ENCODE results near the gene SIGLEC12. TPM values are rescaled to one million over a fixed set of nuclear protein-coding genes. Genes with fewer than 3 reads are reported as not detected.

The SIGLEC12 gene
- total RNA-seq, 1 experiment from 2014 or later, result not detected

DNA sequence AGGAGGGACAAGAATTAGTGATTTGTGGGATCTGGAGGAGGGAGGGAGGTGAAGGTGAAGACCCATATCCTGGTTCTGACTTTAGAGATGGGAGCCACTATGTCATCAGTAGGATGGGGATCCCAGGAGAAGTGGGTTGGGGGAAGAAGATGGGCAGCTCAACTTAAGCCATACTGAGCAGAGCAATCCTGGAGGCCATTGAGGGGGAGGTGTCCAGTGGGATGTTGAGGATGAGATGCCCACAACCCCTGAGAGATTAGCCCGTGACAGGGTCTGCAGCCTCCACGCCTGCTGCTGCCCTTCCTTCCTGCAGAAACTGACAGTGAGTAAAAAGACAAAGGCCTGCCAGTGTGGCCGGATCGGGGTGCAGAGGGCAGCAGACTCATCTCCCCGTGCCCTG is 41.1 kb upstream of the SIGLEC12 start:
- no peak for DNase-seq (ENCODE audit: low spot score)
- ChIA-PET CTCF (no interaction called here), POLR2A (ENCODE audit: low non-redundant PET) (no interaction called here)
- TF ChIP-seq EZH2 (IDR thresholded peaks at IDR 0.05; ENCODE audit: borderline replicate concordance, low read depth, low read length, poor library complexity, severe bottlenecking), result no peak
- TF ChIP-seq CTCF (conservative IDR thresholded peaks at IDR 0.05; ENCODE audit: low read depth, low read length), result no peak
- no peaks in the 10 kb centered on the region for H3K4me1 ChIP-seq (ENCODE audit: insufficient read depth, low read length, poor library complexity, severe bottlenecking)
- H3K27me3 ChIP-seq (replicated peaks; ENCODE audit: insufficient read depth, low read depth, low read length, poor library complexity), result peaks cover 78% of the 10 kb centered on the region
- BruUV-seq (replicated peaks), result no TSS peak
- no peak overlapping the region for H3K27ac ChIP-seq (ENCODE audit: low read depth, low read length, poor library complexity, severe bottlenecking)
- intact Hi-C loops (cut with micrococcal nuclease; ENCODE audit: unreplicated experiment), result no loop called here
- H3K9me3 ChIP-seq (ENCODE audit: low read depth, low read length, poor library complexity, severe bottlenecking), result no peaks in the 10 kb centered on the region
- no peak overlapping the region for H3K4me3 ChIP-seq (ENCODE audit: low read depth, low read length, poor library complexity, severe bottlenecking)
- no peaks in the 10 kb centered on the region for H3K36me3 ChIP-seq (ENCODE audit: insufficient read depth, low read length, poor library complexity, severe bottlenecking)

- Histone ChIP-seq H3K36me3 (ENCODE audit: insufficient read depth, low read length, poor library complexity, severe bottlenecking) (no peaks in the 10 kb centered on the region), H3K4me3 (ENCODE audit: low read depth, low read length, poor library complexity, severe bottlenecking) (no peak overlapping the region), H3K4me1 (ENCODE audit: insufficient read depth, low read length, poor library complexity, severe bottlenecking) (no peaks in the 10 kb centered on the region), H3K9me3 (ENCODE audit: low read depth, low read length, poor library complexity, severe bottlenecking) (no peaks in the 10 kb centered on the region), H3K27ac (ENCODE audit: low read depth, low read length, poor library complexity, severe bottlenecking) (no peak overlapping the region), H3K27me3 (replicated peaks; ENCODE audit: insufficient read depth, low read depth, low read length, poor library complexity) (peaks cover 78% of the 10 kb centered on the region)
- no peak for TF ChIP-seq EZH2 (IDR thresholded peaks at IDR 0.05; ENCODE audit: borderline replicate concordance, low read depth, low read length, poor library complexity, severe bottlenecking)
- TF ChIP-seq CTCF (conservative IDR thresholded peaks at IDR 0.05; ENCODE audit: low read depth, low read length), result no peak
- CTCF ChIA-PET, result no interaction called here
- no TSS peak for BruUV-seq (replicated peaks)
- no peak for DNase-seq (ENCODE audit: low spot score)
- intact Hi-C loops (cut with micrococcal nuclease; ENCODE audit: unreplicated experiment), result no loop called here
- POLR2A ChIA-PET (ENCODE audit: low non-redundant PET), result no interaction called here
Measured at GRCh38 chr19:51541458-51542357, 40.1 kb upstream of the SIGLEC12 start.

DNA sequence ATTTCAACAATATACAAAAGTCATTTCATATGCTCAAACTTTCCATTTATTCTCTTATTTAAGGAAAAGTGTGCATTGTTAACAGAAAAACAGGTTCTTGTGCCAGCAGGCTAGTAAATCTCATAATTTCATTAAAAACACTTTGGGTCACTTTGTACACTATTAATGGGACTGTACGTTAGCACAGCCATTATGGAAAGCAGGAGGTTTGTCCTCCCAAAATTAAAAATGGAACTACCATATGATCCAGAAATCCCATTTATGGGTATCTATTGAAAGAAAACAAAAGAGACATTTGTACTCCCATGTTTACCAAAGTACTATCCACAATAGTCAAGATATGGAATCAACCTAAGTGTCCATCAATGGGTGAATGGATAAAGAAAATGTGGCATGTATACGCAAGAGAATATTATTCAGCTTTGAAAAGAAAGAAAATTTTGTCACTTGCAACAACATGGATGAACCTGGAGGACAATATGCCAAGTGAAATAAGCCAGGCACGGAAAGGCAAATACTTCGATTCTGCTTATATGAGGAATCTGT is 38.3 kb upstream of the SIGLEC12 start:
- H3K4me3 ChIP-seq (ENCODE audit: low read depth, low read length, poor library complexity, severe bottlenecking), result no peak overlapping the region

More for the DNA sequence above, 38.3 kb upstream of the SIGLEC12 start:
- no TSS peak for BruUV-seq (replicated peaks)
- ChIA-PET CTCF (no interaction called here), POLR2A (ENCODE audit: low non-redundant PET) (no interaction called here)
- Histone ChIP-seq H3K27me3 (replicated peaks; ENCODE audit: insufficient read depth, low read depth, low read length, poor library complexity) (peaks cover 81% of the 10 kb centered on the region), H3K9me3 (ENCODE audit: low read depth, low read length, poor library complexity, severe bottlenecking) (no peaks in the 10 kb centered on the region), H3K4me1 (ENCODE audit: insufficient read depth, low read length, poor library complexity, severe bottlenecking) (no peaks in the 10 kb centered on the region), H3K27ac (ENCODE audit: low read depth, low read length, poor library complexity, severe bottlenecking) (no peak overlapping the region), H3K36me3 (ENCODE audit: insufficient read depth, low read length, poor library complexity, severe bottlenecking) (no peaks in the 10 kb centered on the region)
- DNase-seq (ENCODE audit: low spot score), result no peak
- no peak for TF ChIP-seq CTCF (conservative IDR thresholded peaks at IDR 0.05; ENCODE audit: low read depth, low read length)
- TF ChIP-seq EZH2 (IDR thresholded peaks at IDR 0.05; ENCODE audit: borderline replicate concordance, low read depth, low read length, poor library complexity, severe bottlenecking), result no peak
- intact Hi-C loops (cut with micrococcal nuclease; ENCODE audit: unreplicated experiment), result no loop called here
